B cell (primary cell): ENCODE results near the gene FAM168A. TPM values are rescaled to one million over a fixed set of nuclear protein-coding genes. Genes with fewer than 3 reads are reported as not detected.

Source experiments
- ATAC-seq: fragments of 200-7000 bp; cut with Tn5 transposase; one replicate; pipeline ENCODE4 v1.10.0; 2021; ENCODE audit warnings: low read depth, mild to moderate bottlenecking, moderate number of reproducible peaks, moderate library complexity
- CTCF ChIA-PET: fragments of 350-600 bp; sonication (Branson Sonifier 250); formaldehyde crosslinking; loops from one replicate; lab custom pipeline; 2021; ENCODE audit warnings: antibody characterized with exemption, inconsistent platforms; lab: Charles Lee
- POLR2A ChIA-PET: fragments of 350-600 bp; sonication (Branson Sonifier 250); formaldehyde crosslinking; loops from one replicate; lab custom pipeline; 2021; ENCODE audit warnings: antibody characterized with exemption; lab: Charles Lee
- DNase-seq: peaks from one replicate; pipeline ENCODE4 v3.0.0; 2013
- H2AFZ ChIP-seq: 2 replicates; pipeline ENCODE4 v1.6.1; 2012; ENCODE audit warnings: mild to moderate bottlenecking, low read depth, low read length; ENCODE audit not compliant: insufficient read depth, poor library complexity, severe bottlenecking
- H3K27ac ChIP-seq, 2 donors: 1 replicate in 1 of 2; 2 replicates in 1 of 2; pipeline ENCODE4 v1.5.1; 2012 to 2013; ENCODE audit warnings: low read length in 2 of 2, mild to moderate bottlenecking in 2 of 2, moderate library complexity in 1 of 2
- H3K27me3 ChIP-seq, 4 experiments: fragments of 200-600 bp in 1 of 4; sonication (generic) in 1 of 4; replicated peaks in 1 of 4; 1 replicate in 2 of 4; 2 replicates in 2 of 4; pipeline versions ENCODE4 v1.6.1 to v1.7.0; 2013 to 2016; ENCODE audit warnings: low read length in 3 of 4, mild to moderate bottlenecking in 2 of 4, mixed read lengths in 1 of 4, moderate library complexity in 1 of 4; ENCODE audit not compliant: insufficient read depth in 4 of 4, control insufficient read depth in 3 of 4; ENCODE audit errors: control extremely low read depth in 1 of 4
- H3K36me3 ChIP-seq, 2 experiments: replicated peaks in 1 of 2; 1 replicate in 1 of 2; 2 replicates in 1 of 2; pipeline versions ENCODE4 v1.6.1 to v1.7.1; 2013; ENCODE audit warnings: low read length in 1 of 2; ENCODE audit not compliant: insufficient read depth in 2 of 2, control insufficient read depth in 1 of 2; ENCODE audit errors: control extremely low read depth in 1 of 2, extremely low read depth in 1 of 2
- H3K4me1 ChIP-seq, 2 donors: fragments of 200-600 bp in 1 of 2; sonication (generic) in 1 of 2; 1 replicate in 1 of 2; 2 replicates in 1 of 2; pipeline versions ENCODE4 v1.5.1 to v1.6.1; 2013 to 2017; ENCODE audit warnings: low read length in 2 of 2; ENCODE audit not compliant: control insufficient read depth in 2 of 2, insufficient read depth in 2 of 2
- H3K4me2 ChIP-seq: replicated peaks from 2 replicates; pipeline ENCODE3; 2012; ENCODE audit warnings: mild to moderate bottlenecking, low read depth, low read length; ENCODE audit not compliant: poor library complexity, severe bottlenecking
- H3K4me3 ChIP-seq, 5 experiments: fragments of 200-600 bp in 1 of 5; sonication (generic) in 1 of 5; 1 replicate in 3 of 5; 2 replicates in 2 of 5; pipeline versions ENCODE4 v1.5.1 to v1.7.0; 2011 to 2016; ENCODE audit warnings: low read length in 4 of 5, mild to moderate bottlenecking in 4 of 5, low read depth in 2 of 5, control low read depth in 1 of 5, moderate library complexity in 1 of 5; ENCODE audit not compliant: insufficient read depth in 1 of 5; ENCODE audit errors: control extremely low read depth in 1 of 5, extremely low read depth in 1 of 5
- H3K79me2 ChIP-seq: fragments of 200-600 bp; sonication (generic); one replicate; pipeline ENCODE4 v1.6.0; 2016; ENCODE audit warnings: low read length; ENCODE audit not compliant: control insufficient read depth, insufficient read depth
- H3K9ac ChIP-seq: fragments of 200-600 bp; sonication (generic); 2 replicates; pipeline ENCODE4 v1.6.1; 2017; ENCODE audit warnings: mild to moderate bottlenecking, low read length, moderate library complexity
- H3K9me3 ChIP-seq, 3 donors: one replicate each; pipeline versions ENCODE4 v1.6.1 to v1.7.1; 2013; ENCODE audit warnings: low read length in 2 of 3; ENCODE audit not compliant: control insufficient read depth in 2 of 3, insufficient read depth in 1 of 3; ENCODE audit errors: control extremely low read depth in 1 of 3
- H4K20me1 ChIP-seq: 2 replicates; pipeline ENCODE4 v1.6.0; 2012; ENCODE audit warnings: mild to moderate bottlenecking, low read length; ENCODE audit not compliant: insufficient read depth, control insufficient read depth, poor library complexity, severe bottlenecking
- H3K27ac Mint-ChIP-seq: one replicate; pipeline ENCODE4 v1.8.0; 2021; ENCODE audit warnings: mixed read lengths
- H3K27me3 Mint-ChIP-seq: one replicate; pipeline ENCODE4 v1.8.0; 2021; ENCODE audit warnings: mixed read lengths
- H3K4me1 Mint-ChIP-seq: one replicate; pipeline ENCODE4 v1.8.0; 2021; ENCODE audit warnings: mixed read lengths
- H3K4me3 Mint-ChIP-seq: one replicate; pipeline ENCODE4 v1.8.0; 2021; ENCODE audit warnings: mixed read lengths
- H3K9me3 Mint-ChIP-seq: one replicate; pipeline ENCODE4 v1.8.0; 2022; ENCODE audit warnings: mixed read lengths; ENCODE audit not compliant: insufficient read depth
- CTCF ChIP-seq: fragments of 200-600 bp; IDR thresholded peaks from one replicate; pipeline ENCODE4 v1.8.0; 2022; ENCODE audit warnings: antibody characterized with exemption, mild to moderate bottlenecking
- EZH2 ChIP-seq: IDR thresholded peaks from 2 replicates; pipeline ENCODE4 v1.6.1; 2012; ENCODE audit warnings: borderline replicate concordance, low read depth, mild to moderate bottlenecking, moderate library complexity, low read length; ENCODE audit not compliant: insufficient read depth, poor library complexity, severe bottlenecking
- WGBS: methylation state at CpG from one replicate; pipeline ENCODE4 v1.1.5; 2013; ENCODE audit warnings: missing lambda C conversion rate; ENCODE audit not compliant: insufficient coverage; 5-methylcytosine and 5-hydroxymethylcytosine counted together
- intact Hi-C: fragments of 100-400 bp; cut with micrococcal nuclease; formaldehyde crosslinking; loops from one replicate; pipeline ENCODE4 v1.10.0; 2022
- polyA plus RNA-seq: library from polyadenylated mRNA; depleted of rRNA; stranded (reverse); fragments of >200 nt; gene quantifications from 2 replicates; pipeline ENCODE4 v1.2.3, GENCODE V29; 2012
- total RNA-seq, 2 donors: library from RNA; stranded (reverse); fragments of 120-200 nt in 1 of 2; gene quantifications; 1 replicate in 1 of 2; 2 replicates in 1 of 2; pipeline versions ENCODE4 v1.2.3 to v1.2.4, GENCODE V29; 2013 to 2022

The FAM168A gene
- total and polyA plus RNA-seq, 2 donors (not counting 1 experiment from before 2014, with no cell fraction given), result 11.0 to 26.8 TPM

- peak overlapping the region in 4 of 5 experiments; percentile 23 to 56 (median 48) for H3K4me3 ChIP-seq
- POLR2A ChIA-PET, result interaction anchor here (0.7 to 1.3 kb wide), 3 partner anchors 12 to 113 kb away, joined by 3 to 4 read pairs (median 3); partner anchors contain the start of gene RAB6A
- H3K27ac ChIP-seq, result no peak overlapping the region
- H2AFZ ChIP-seq, result peak overlapping the region; percentile 66
- intact Hi-C loops, result loop anchor here (1.0 to 2.0 kb wide), 4 partner anchors 14 to 114 kb away; partner anchors contain the start of genes FAM168A and RAB6A
- peaks cover 11 to 20% of the 10 kb centered on the region in 2 donors for H3K4me1 ChIP-seq
- TF ChIP-seq EZH2 (no peak), CTCF (no peak)
- no peaks in the 10 kb centered on the region for H4K20me1 ChIP-seq
- peak; percentile 100 for ATAC-seq
- H3K4me2 ChIP-seq, result peak overlapping the region; percentile 65
- DNase-seq, result peak; percentile 92
- peaks cover 23% of the 10 kb centered on the region for H3K4me1 Mint-ChIP-seq
- 9% methylated on average over 21 of the region's 23 CpGs for WGBS
- H3K27me3 ChIP-seq, result peaks cover 0 to 5% (median 0%) of the 10 kb centered on the region in 4 experiments
- peaks cover 4% of the 10 kb centered on the region for H3K27me3 Mint-ChIP-seq
- CTCF ChIA-PET, result interaction anchor here (0.6 to 5.9 kb wide), 10 partner anchors 9 to 339 kb away, joined by 3 to 49 read pairs (median 4); partner anchors contain the start of genes ARHGEF17 and RELT
- peak overlapping the region; percentile 87 for H3K27ac Mint-ChIP-seq
- H3K4me3 Mint-ChIP-seq, result peak overlapping the region; percentile 87
- no peaks in the 10 kb centered on the region for H3K36me3 ChIP-seq
- H3K79me2 ChIP-seq, result no peaks in the 10 kb centered on the region
- peak overlapping the region; percentile 55 for H3K9ac ChIP-seq
- no peaks in the 10 kb centered on the region for H3K9me3 ChIP-seq
- H3K9me3 Mint-ChIP-seq, result no peaks in the 10 kb centered on the region
Measured at GRCh38 chr11:73647459-73648100, 49.7 kb upstream of the FAM168A start.
